HepG2 (cell line): ENCODE results near the gene SPATA33. TPM values are rescaled to one million over a fixed set of nuclear protein-coding genes. Genes with fewer than 3 reads are reported as not detected.

Experiments
- ATF4 ChIP-seq, 2 experiments: fragments of 450-650 bp in 1 of 2; sonication (generic) in 1 of 2; formaldehyde crosslinking; IDR thresholded peaks; 2 replicates each; pipeline versions ENCODE4 v1.5.0 to v1.8.0; 2020 to 2022; ENCODE audit warnings: mild to moderate bottlenecking in 1 of 2, missing genetic modification reagents in 1 of 2
- CHCHD3 ChIP-seq: sonication (generic); formaldehyde crosslinking; IDR thresholded peaks from 2 replicates; pipeline ENCODE4 v1.8.0; 2022; ENCODE audit warnings: mild to moderate bottlenecking, missing genetic modification reagents, moderate library complexity
- DZIP1 ChIP-seq: sonication (generic); formaldehyde crosslinking; IDR thresholded peaks from 2 replicates; pipeline ENCODE4 v1.5.0; 2020; ENCODE audit warnings: mild to moderate bottlenecking, missing genetic modification reagents
- ETV6 ChIP-seq: sonication (generic); formaldehyde crosslinking; conservative IDR thresholded peaks from 2 replicates; pipeline ENCODE4 v1.4.0; 2020; ENCODE audit warnings: missing genetic modification reagents
- GFI1 ChIP-seq: sonication (generic); formaldehyde crosslinking; IDR thresholded peaks from 2 replicates; pipeline ENCODE4 v1.5.0; 2020; ENCODE audit warnings: missing genetic modification reagents, mild to moderate bottlenecking, borderline replicate concordance
- PAX8 ChIP-seq: sonication (generic); formaldehyde crosslinking; IDR thresholded peaks from 2 replicates; pipeline ENCODE4 v1.8.0; 2022; ENCODE audit warnings: mild to moderate bottlenecking, missing genetic modification reagents, borderline replicate concordance
- PPARG ChIP-seq: conservative IDR thresholded peaks from 2 replicates; pipeline ENCODE4 v1.6.1; 2016; ENCODE audit warnings: missing biosample characterization, missing genetic modification reagents
- SKI ChIP-seq: fragments of 450-650 bp; IDR thresholded peaks from one replicate; pipeline ENCODE4 v1.6.1; 2018; ENCODE audit warnings: mild to moderate bottlenecking; ENCODE audit not compliant: partially characterized antibody
- SMARCC2 ChIP-seq: fragments of 450-650 bp; IDR thresholded peaks from 2 replicates; pipeline ENCODE4 v1.6.1; 2017; ENCODE audit warnings: antibody characterized with exemption, mild to moderate bottlenecking
- SYNCRIP ChIP-seq: fragments of 200-400 bp; formaldehyde crosslinking; IDR thresholded peaks from 2 replicates; pipeline ENCODE4 v1.6.1; 2018; ENCODE audit warnings: mild to moderate bottlenecking, low read depth, low read length; ENCODE audit not compliant: insufficient read depth
- TCF7 ChIP-seq: sonication (generic); IDR thresholded peaks from 2 replicates; pipeline ENCODE4 v1.6.1; 2016; ENCODE audit warnings: antibody characterized with exemption, low read depth
- ZBTB39 ChIP-seq: sonication (generic); formaldehyde crosslinking; IDR thresholded peaks from 2 replicates; pipeline ENCODE4 v1.5.0; 2020; ENCODE audit warnings: missing genetic modification reagents
- ZNF101 ChIP-seq: sonication (generic); formaldehyde crosslinking; IDR thresholded peaks from 2 replicates; pipeline ENCODE4 v1.4.0; 2020; ENCODE audit warnings: mild to moderate bottlenecking, low read depth, missing genetic modification reagents, borderline replicate concordance
- ZNF17 ChIP-seq: sonication (generic); formaldehyde crosslinking; IDR thresholded peaks from 2 replicates; pipeline ENCODE4 v1.5.0; 2020; ENCODE audit warnings: mild to moderate bottlenecking, missing genetic modification reagents
- ZNF280D ChIP-seq: sonication (generic); formaldehyde crosslinking; IDR thresholded peaks from 2 replicates; pipeline ENCODE4 v1.5.1; 2020; ENCODE audit warnings: mild to moderate bottlenecking, missing genetic modification reagents
- ZNF292 ChIP-seq: sonication (generic); formaldehyde crosslinking; IDR thresholded peaks from 2 replicates; pipeline ENCODE4 v1.8.1; 2022; ENCODE audit warnings: mild to moderate bottlenecking, low read depth, missing genetic modification reagents, borderline replicate concordance
- ZNF530 ChIP-seq: sonication (generic); formaldehyde crosslinking; IDR thresholded peaks from 2 replicates; pipeline ENCODE4 v1.5.0; 2020; ENCODE audit warnings: low read depth, mild to moderate bottlenecking, missing genetic modification reagents
- ZNF547 ChIP-seq: sonication (generic); formaldehyde crosslinking; IDR thresholded peaks from 2 replicates; pipeline ENCODE4 v1.5.1; 2020; ENCODE audit warnings: mild to moderate bottlenecking, missing genetic modification reagents
- ZNF672 ChIP-seq: sonication (generic); formaldehyde crosslinking; IDR thresholded peaks from 2 replicates; pipeline ENCODE4 v1.8.1; 2022; ENCODE audit warnings: missing genetic modification reagents
- ZNF773 ChIP-seq: sonication (generic); formaldehyde crosslinking; IDR thresholded peaks from 2 replicates; pipeline ENCODE4 v1.4.0; 2020; ENCODE audit warnings: missing genetic modification reagents, borderline replicate concordance
- polyA plus RNA-seq, 8 experiments: library from polyadenylated mRNA; depleted of rRNA in 3 of 8; stranded (reverse) in 7 of 8; unstranded in 1 of 8; fragments of >200 nt; fragmentation: Illumina TruSeq in 4 of 8; extraction: Trizol in 4 of 8; gene quantifications; 2 replicates each; pipeline versions ENCODE4 v1.2.1 to v1.2.3, GENCODE V29; 2011 to 2016; ENCODE audit warnings: low read depth in 4 of 8, missing spikeins in 1 of 8, mixed read lengths in 1 of 8; ENCODE audit not compliant: insufficient read depth in 1 of 8
- total RNA-seq, 5 experiments: library from RNA; depleted of rRNA; stranded (reverse); fragments of >200 nt; fragmentation: Illumina TruSeq; extraction: Trizol; gene quantifications; 2 replicates each; pipeline ENCODE4 v1.2.3, GENCODE V29; 2016; ENCODE audit warnings: low read depth in 1 of 5

The SPATA33 gene
- total and polyA plus RNA-seq, 2 of the 13 experiments (the other 11 are each of a cell fraction or from before 2014, with no cell fraction given) = 5.7 to 11.0 TPM

- TF ChIP-seq SYNCRIP = no peak
- TF ChIP-seq ZNF17 = no peak
- no peak; the same call in 1 of the 2 replicates for TF ChIP-seq GFI1 (CRISPR knock-in tag)
- no peak for TF ChIP-seq PAX8 (CRISPR knock-in tag)
- TF ChIP-seq ZNF101 = no peak
- TF ChIP-seq ZNF280D (CRISPR knock-in tag) = no peak
- no peak for TF ChIP-seq ATF4 (CRISPR knock-in tag; IDR thresholded peaks at IDR 0.05)
- TF ChIP-seq ZNF547 (CRISPR knock-in tag) = no peak
- TF ChIP-seq ZNF672 (CRISPR knock-in tag) = no peak
- TF ChIP-seq ZNF773 (CRISPR knock-in tag) = no peak
- TF ChIP-seq TCF7 = no peak
- no peak; the same call in 1 of the 2 replicates for TF ChIP-seq ZBTB39 (CRISPR knock-in tag)
- TF ChIP-seq DZIP1 = 0 out of 2 replicates have a peak, but pooled peaks have one; percentile 6
- TF ChIP-seq SKI = peak; percentile 98
- no peak for TF ChIP-seq ETV6 (CRISPR knock-in tag)
- TF ChIP-seq SMARCC2 = no peak
- TF ChIP-seq ZNF292 (CRISPR knock-in tag) = no peak
- TF ChIP-seq CHCHD3 (CRISPR knock-in tag) = no peak
- TF ChIP-seq PPARG (CRISPR knock-in tag) = no peak
- no peak for TF ChIP-seq ZNF530 (CRISPR knock-in tag)
Observed at GRCh38 chr16:89693931-89694783, 36.5 kb downstream of the SPATA33 start (continued).
